KOPT-K1 (cell line): Measurements from ENCODE around the gene PDZRN3.

Experiments used
- H3K27ac ChIP-seq: fragments of 200-600 bp; sonication (generic); 2 replicates; pipeline ENCODE4 v1.5.1; 2016; ENCODE audit warnings: antibody characterized with exemption, mild to moderate bottlenecking, low read depth, low read length; ENCODE audit not compliant: poor library complexity, severe bottlenecking
- H3K36me3 ChIP-seq: fragments of 200-600 bp; sonication (generic); 2 replicates; pipeline ENCODE4 v1.5.1; 2017; ENCODE audit warnings: antibody characterized with exemption, mild to moderate bottlenecking, low read length, moderate library complexity; ENCODE audit not compliant: insufficient read depth
- H3K9me3 ChIP-seq: fragments of 200-600 bp; sonication (generic); 2 replicates; pipeline ENCODE4 v1.5.1; 2017; ENCODE audit warnings: antibody characterized with exemption, low read length, mild to moderate bottlenecking; ENCODE audit not compliant: insufficient read depth, poor library complexity, severe bottlenecking

The PDZRN3 gene

GRCh38 chr3:73378207-73378606, 246.5 kb downstream of the PDZRN3 start:
- no peaks in the 10 kb centered on the region for H3K36me3 ChIP-seq

DNA sequence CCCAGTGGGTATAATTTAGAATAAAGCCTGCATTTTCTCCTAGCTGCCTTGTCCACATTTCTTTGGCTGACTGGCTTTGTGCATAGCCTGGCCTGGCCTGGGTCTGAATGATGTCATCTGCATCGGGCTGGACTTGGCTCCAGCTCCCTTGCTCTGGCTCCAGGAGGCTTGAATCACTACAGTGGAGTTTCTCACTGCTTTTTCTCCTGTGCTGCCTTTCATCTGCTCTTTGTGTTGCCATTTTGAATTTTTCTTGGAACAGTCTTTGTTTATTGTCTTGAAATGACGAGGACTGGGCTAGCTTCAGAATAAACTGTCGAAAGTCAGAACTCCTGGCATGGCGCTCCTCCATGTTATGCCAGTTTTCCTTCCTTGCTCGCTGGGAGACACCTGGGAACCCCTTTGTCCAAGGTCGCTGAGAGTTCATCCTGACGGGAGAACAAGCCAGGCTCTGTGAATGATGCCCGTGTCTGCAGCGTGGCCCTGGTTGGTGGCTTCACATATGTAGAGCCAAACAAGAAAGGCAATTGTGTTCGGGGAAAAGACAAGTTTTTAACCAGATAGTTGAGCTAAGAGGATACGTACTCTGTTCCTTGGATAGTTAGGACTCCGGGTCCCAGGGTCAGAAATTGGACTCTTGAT, 258.9 kb downstream of the PDZRN3 start:
- Histone ChIP-seq H3K36me3 (no peaks in the 10 kb centered on the region), H3K27ac (no peak overlapping the region), H3K9me3 (no peaks in the 10 kb centered on the region)

More at GRCh38 chr3:73378207-73378606, 246.5 kb downstream of the PDZRN3 start:
- H3K9me3 ChIP-seq: no peaks in the 10 kb centered on the region
- no peak overlapping the region for H3K27ac ChIP-seq

GRCh38 chr3:73364517-73364916, 260.2 kb downstream of the PDZRN3 start:
- no peaks in the 10 kb centered on the region for H3K9me3 ChIP-seq
- H3K36me3 ChIP-seq: no peaks in the 10 kb centered on the region
- no peak overlapping the region for H3K27ac ChIP-seq

GRCh38 chr3:73363093-73363492, 261.6 kb downstream of the PDZRN3 start:
- H3K9me3 ChIP-seq: no peaks in the 10 kb centered on the region
- H3K36me3 ChIP-seq: no peaks in the 10 kb centered on the region
- H3K27ac ChIP-seq: no peak overlapping the region

DNA sequence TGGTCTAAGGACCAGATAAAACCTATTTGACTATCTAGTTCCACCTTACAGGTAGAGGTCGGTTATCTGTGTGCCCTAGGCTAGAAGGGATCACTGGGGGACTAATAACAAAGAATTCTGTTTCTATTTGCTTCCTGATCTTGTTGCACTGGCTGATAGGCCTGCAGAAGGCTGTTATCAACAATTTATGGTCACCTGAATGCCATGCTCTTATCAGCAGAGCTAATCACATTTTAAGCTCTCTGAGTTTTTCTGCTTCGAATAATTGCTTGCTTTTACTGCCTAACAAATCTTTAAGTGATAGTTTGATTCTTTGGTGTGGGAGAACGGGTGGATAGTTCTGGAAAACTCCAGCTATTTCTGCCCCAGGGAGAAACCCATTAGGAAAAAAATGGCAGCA, 263.1 kb downstream of the PDZRN3 start:
- Histone ChIP-seq H3K36me3 (no peaks in the 10 kb centered on the region), H3K9me3 (no peaks in the 10 kb centered on the region), H3K27ac (no peak overlapping the region)

- H3K9me3 ChIP-seq: no peaks in the 10 kb centered on the region
- no peaks in the 10 kb centered on the region for H3K36me3 ChIP-seq
- no peak overlapping the region for H3K27ac ChIP-seq
Observed at GRCh38 chr3:73353649-73354217, 271.0 kb downstream of the PDZRN3 start.

DNA sequence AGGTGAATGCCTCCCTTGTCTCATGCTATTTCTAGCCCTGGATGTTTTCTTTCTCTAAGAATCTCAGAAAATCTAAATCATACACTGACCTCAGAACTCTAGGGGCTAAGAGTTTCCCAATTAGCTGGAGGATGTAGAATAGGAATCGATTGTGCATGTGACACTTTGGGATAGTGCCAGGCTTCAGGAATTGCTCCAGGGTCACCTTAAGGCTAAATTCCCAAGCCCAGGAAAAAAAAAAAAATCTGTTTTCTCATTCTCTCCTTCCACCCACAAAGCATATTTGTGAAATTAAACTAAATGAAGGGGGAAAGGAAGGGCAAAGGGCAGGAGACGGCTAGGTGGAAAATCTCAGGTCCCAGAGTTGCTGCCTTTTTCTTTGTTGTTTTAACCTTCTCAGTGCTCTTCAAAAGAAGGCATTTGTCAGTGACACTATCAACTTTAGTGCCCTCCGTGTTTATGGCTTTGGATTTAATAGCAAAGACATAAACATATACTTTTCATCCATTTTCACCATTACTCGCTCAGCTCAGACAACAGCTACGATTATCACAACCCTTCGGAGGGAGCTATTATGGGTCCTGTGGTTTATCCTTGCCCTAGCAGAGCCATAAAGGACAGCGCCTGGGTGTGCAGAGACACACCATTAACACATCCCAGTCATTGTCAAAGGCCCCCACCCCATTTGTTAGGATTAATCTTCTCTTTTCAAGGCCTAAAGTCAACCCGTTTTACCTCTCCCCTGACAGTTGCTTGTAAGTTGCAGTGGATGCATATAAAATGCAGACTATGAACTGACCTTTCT, 271.7 kb downstream of the PDZRN3 start:
- no peaks in the 10 kb centered on the region for H3K36me3 ChIP-seq
- no peak overlapping the region for H3K27ac ChIP-seq
- H3K9me3 ChIP-seq: no peaks in the 10 kb centered on the region

DNA sequence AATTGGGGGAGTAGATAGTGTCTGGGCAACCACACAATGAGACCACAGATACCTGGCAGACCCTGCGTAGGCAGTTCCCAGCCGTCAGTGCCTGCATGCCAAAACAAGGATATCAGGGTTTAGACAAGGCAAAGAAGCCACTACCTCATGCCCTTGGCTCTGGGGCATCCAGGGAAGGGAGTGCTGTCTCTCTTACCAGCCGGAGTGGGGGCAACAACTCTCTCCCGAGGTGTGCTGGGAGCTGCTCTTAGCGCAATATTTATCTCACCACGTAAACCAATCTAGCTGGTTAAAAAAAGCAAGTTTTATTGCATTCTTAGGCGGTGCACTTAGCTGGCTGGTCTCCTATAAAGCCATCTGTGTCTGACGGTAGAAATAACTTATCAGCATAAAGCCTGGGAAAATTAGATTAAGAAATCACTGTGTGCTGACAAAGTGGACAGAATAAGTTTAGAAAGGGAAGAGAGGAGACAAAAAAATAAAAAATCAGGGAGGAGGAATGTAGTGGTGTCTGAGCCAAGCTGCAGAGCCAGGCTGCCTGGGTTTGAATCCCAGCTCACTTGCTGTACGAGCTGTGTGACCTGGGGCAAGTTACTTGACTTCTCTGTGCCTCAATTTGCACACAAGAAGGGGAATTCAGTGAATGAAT, 273.2 kb downstream of the PDZRN3 start:
- H3K9me3 ChIP-seq: no peaks in the 10 kb centered on the region
- H3K27ac ChIP-seq: no peak overlapping the region
- no peaks in the 10 kb centered on the region for H3K36me3 ChIP-seq

DNA sequence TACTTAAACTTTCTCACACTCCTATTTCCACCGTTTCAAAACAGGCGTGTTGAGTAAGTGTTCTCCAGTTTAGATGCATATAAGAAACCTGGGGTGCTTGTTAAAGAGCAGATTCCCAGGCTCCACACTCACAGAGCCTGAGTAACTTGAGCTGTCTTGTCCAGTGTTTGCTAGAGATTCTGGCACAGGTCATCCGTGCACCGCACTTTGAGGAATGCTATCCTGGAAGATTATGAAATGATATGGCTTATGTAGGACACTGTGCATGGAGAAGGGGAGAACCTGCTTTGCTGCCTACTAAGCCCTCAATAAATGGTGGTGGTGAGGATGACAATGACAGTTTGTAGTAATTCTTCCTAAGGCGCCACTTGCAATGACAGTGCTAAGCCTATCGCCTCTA, 273.7 kb downstream of the PDZRN3 start:
- no peak overlapping the region for H3K27ac ChIP-seq
- no peaks in the 10 kb centered on the region for H3K36me3 ChIP-seq
- H3K9me3 ChIP-seq: no peaks in the 10 kb centered on the region

- no peaks in the 10 kb centered on the region for H3K9me3 ChIP-seq
- no peaks in the 10 kb centered on the region for H3K36me3 ChIP-seq
- H3K27ac ChIP-seq: no peak overlapping the region
Observed at GRCh38 chr3:73349657-73350056, 275.1 kb downstream of the PDZRN3 start.

DNA sequence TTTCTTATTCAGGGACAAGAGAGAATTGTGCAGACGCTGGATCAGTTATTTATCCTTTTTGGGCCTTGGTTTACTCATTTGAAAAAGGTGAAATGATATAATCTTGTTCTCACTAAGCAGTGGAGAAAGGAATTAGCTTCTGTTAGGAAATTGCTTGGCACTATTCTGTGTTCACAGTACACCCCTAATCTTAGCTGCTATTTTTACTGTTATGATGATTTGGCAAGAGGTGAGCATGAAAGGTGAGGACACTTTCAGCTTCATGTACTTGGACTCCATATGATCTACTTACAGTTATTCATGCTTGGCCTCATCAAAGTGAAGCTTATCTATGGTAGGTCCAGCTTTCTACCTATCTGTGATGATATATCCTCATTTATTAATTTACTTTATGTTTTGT, 282.7 kb downstream of the PDZRN3 start:
- Histone ChIP-seq H3K9me3 (no peaks in the 10 kb centered on the region), H3K27ac (no peak overlapping the region), H3K36me3 (no peaks in the 10 kb centered on the region)

DNA sequence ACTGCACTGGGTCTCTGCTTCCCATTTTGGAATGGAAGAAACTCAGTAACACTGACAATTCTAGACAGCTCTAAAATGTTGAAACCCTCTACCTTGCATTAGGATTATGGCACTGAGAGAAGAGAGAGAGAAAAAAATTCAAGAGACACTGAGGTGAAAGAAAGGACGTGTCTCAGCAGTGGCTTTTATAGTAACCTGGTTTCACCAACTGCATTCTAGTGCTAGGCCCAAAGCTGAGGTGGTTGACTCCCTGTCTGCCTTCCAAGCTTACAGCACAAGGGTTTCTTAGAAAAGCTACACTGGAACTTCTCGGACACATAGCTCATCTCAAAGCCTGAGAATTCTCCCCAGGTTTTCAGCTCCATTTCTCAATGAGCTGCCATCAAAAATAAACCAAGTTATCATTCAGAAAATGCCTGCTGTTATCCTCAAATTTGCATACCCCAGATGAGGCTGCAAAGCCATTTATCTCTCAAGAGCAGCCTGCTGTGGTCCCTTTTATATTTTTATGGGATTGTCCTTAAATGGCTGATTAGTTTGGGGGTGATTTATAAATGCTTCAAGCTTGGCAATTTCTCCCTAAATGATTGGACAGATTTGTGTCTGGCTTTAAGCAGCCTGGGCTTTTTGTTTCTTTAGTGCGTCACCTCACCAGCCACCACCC, 283.3 kb downstream of the PDZRN3 start:
- Histone ChIP-seq H3K36me3 (no peaks in the 10 kb centered on the region), H3K27ac (no peak overlapping the region), H3K9me3 (no peaks in the 10 kb centered on the region)

- Histone ChIP-seq H3K9me3 (no peaks in the 10 kb centered on the region), H3K27ac (no peak overlapping the region), H3K36me3 (no peaks in the 10 kb centered on the region)
Observed at GRCh38 chr3:73332558-73332957, 292.2 kb downstream of the PDZRN3 start.
